Measurements from ENCODE around the gene RCOR1. TPM values are rescaled to one million over a fixed set of nuclear protein-coding genes. Genes with fewer than 3 reads are reported as not detected.

Gene RCOR1
- total and polyA plus RNA-seq, 11 donors: 2.7 to 20.9 (median 12.1) TPM

DNA sequence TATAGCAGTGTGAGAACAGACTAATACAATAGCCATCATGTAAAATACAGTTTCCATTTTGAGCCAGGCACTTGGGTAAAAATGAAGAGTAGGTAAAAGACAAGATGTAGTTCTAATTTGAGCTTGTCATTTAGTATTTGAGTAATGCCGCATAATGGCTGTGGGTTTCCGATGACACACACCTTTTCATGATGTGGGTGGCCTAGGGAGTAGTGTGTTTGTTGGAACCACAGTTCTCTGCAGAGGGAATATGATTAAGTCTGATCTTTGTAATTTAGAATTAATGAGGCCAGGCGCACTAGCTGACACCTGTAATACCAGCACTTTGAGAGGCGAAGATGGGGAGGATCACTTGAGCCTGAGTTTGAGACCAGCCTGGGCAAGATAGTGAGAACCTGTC, 61.8 kb downstream of the RCOR1 start:
- DNase-seq: no peak
- WGBS, 4 donors: 97 to 98% (median 98%) methylated on average over 4 of the region's 4 CpGs
- TF ChIP-seq, protein P1, sequence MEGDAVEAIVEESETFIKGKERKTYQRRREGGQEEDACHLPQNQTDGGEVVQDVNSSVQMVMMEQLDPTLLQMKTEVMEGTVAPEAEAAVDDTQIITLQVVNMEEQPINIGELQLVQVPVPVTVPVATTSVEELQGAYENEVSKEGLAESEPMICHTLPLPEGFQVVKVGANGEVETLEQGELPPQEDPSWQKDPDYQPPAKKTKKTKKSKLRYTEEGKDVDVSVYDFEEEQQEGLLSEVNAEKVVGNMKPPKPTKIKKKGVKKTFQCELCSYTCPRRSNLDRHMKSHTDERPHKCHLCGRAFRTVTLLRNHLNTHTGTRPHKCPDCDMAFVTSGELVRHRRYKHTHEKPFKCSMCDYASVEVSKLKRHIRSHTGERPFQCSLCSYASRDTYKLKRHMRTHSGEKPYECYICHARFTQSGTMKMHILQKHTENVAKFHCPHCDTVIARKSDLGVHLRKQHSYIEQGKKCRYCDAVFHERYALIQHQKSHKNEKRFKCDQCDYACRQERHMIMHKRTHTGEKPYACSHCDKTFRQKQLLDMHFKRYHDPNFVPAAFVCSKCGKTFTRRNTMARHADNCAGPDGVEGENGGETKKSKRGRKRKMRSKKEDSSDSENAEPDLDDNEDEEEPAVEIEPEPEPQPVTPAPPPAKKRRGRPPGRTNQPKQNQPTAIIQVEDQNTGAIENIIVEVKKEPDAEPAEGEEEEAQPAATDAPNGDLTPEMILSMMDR (IDR thresholded peaks at IDR 0.05): no peak
- no peak for TF ChIP-seq POLR2A (IDR thresholded peaks at IDR 0.05)
- Histone ChIP-seq H3K36me3 (no peaks in the 10 kb centered on the region), H3K27ac (no peak overlapping the region), H3K27me3 (no peaks in the 10 kb centered on the region), H3K4me1 (peaks cover 0 to 22% (median 2%) of the 10 kb centered on the region in 12 donors), H3K4me3 (no peak overlapping the region), H3K9me3 (peaks cover 0 to 3% (median 0%) of the 10 kb centered on the region in 12 donors)
- no peak for ATAC-seq
- intact Hi-C loops (cut with DNase I): no loop called here

DNA sequence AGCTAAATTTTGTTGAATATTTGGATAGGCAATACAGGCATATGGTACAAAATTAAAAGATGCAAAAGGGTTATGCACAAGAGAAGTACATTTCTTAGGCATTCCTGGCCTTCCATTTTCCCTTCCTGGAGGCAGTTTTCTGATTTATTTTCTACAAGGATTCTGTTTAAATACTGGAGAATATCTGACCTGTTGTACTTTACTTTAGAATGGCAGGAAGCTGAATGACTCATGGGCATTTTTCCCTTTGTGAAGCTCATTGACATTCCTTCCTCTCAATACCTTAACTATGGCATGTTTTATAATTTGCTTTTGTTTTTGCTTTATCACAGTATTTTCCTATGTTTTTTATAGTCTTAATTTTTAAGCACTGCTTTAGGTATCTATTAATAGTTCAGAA, 62.7 kb downstream of the RCOR1 start:
- TF ChIP-seq, protein P1 (IDR thresholded peaks at IDR 0.05): no peak
- H3K27me3 ChIP-seq: no peaks in the 10 kb centered on the region
- peak overlapping the region in 1 of 12 donors; percentile 28 for H3K27ac ChIP-seq
- no peak overlapping the region for H3K4me3 ChIP-seq
- no peaks in the 10 kb centered on the region for H3K36me3 ChIP-seq
- intact Hi-C loops (cut with DNase I): no loop called here
- H3K4me1 ChIP-seq: peaks cover 0 to 22% (median 2%) of the 10 kb centered on the region in 12 donors
- no peak for DNase-seq
- peaks cover 0 to 3% (median 0%) of the 10 kb centered on the region in 12 donors for H3K9me3 ChIP-seq
- peak in 1 of 4 donors; percentile 12 for ATAC-seq

DNA sequence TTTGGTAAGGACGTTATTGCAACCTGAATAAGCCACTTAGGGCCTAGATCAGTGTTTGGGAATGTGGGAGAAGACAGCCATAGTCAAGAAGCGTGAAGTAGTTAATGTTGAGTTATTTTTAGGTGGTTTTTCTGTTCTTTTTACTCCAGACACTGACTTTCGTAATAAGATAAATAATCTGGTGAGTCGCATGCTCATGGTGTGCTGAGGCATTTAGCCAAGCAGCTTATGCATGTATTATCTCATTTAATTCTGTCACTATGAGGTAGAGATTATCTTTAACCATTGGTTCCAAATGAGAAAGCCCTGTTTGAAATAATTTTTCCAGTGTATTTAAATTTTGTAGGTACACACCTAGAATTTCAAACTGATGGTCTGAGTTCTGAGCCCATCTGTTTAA, 67.3 kb downstream of the RCOR1 start:
- Histone ChIP-seq H3K4me3 (no peak overlapping the region), H3K9me3 (no peaks in the 10 kb centered on the region), H3K36me3 (no peaks in the 10 kb centered on the region), H3K4me1 (peaks cover 0 to 14% (median 2%) of the 10 kb centered on the region in 12 donors), H3K27ac (no peak overlapping the region), H3K27me3 (no peaks in the 10 kb centered on the region)
- ATAC-seq: no peak
- intact Hi-C loops (cut with DNase I): no loop called here
- no peak for DNase-seq
- 80 to 84% (median 82%) methylated on average over 4 of the region's 4 CpGs for WGBS, 4 donors
- TF ChIP-seq POLR2A (IDR thresholded peaks at IDR 0.05): no peak
- TF ChIP-seq, protein P1 (IDR thresholded peaks at IDR 0.05): no peak

DNA sequence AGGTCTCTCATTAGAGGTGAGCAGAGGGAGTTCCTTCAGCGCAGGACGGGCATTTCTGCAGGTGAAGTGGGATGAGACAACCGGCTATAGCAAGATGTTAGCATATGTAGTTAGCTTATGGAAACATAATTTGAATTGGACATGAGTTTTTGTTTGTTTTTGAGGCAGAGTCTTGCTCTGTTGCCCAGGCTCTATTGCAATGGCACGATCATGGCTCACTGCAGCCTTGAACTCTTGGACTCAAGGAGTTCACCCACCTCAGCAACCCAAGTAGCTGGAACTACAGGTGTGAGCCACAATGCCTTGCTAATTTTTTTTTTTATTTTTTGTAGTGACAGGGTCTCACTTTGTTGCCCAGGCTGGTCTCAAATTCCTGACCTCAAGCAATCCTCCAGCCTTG, 69.2 kb downstream of the RCOR1 start:
- TF ChIP-seq, protein P1 (IDR thresholded peaks at IDR 0.05): no peak
- TF ChIP-seq POLR2A (IDR thresholded peaks at IDR 0.05): no peak
- Histone ChIP-seq H3K27ac (no peak overlapping the region), H3K9me3 (no peaks in the 10 kb centered on the region), H3K4me3 (no peak overlapping the region), H3K4me1 (peaks cover 0 to 13% (median 0%) of the 10 kb centered on the region in 12 donors), H3K27me3 (no peaks in the 10 kb centered on the region), H3K36me3 (no peaks in the 10 kb centered on the region)
- 96 to 98% (median 96%) methylated on average over 4 of the region's 4 CpGs for whole genome bisulfite sequencing, 4 donors
- ATAC-seq (no peak), DNase-seq (no peak)
- intact Hi-C loops (cut with DNase I): no loop called here

All from heart left ventricle (tissue), 16 donors.